Sigmoid colon (tissue), 4 donors: ENCODE measurements around the gene ZNF44.

ENCODE experiments used
- POLR2AphosphoS5 ChIP-seq, 4 donors: sonication (generic); formaldehyde crosslinking; IDR thresholded peaks; one replicate each; pipeline ENCODE4 v1.6.1; 2017; ENCODE audit warnings: antibody characterized with exemption in 4 of 4
- TF ChIP-seq, protein P1 (sequence below), 4 experiments: fragments of 450-650 bp in 3 of 4; fragments of 200-600 bp in 1 of 4; IDR thresholded peaks; one replicate each; pipeline ENCODE4 v1.5.1; 2016 to 2019; ENCODE audit warnings: antibody characterized with exemption in 4 of 4, mild to moderate bottlenecking in 3 of 4, moderate library complexity in 2 of 4

DNA sequence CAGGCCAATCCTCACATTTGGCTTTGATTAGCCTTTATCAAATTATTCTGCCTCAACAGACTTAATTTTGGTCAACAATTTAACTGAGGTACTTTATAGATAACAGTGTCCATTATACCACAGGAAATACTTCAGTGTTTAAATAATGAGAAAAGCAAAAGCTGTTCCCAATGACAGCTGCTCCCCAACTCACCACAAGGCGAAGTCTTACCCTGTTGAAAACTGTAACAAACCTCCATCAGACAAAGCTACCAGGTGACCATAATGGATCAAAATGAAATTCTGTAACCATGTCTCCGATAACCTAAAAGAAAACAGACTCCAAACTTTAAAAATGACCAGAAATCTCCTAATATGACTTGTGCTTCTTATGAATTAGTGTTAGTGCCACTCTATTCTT, 50.3 kb downstream of the ZNF44 start:
- TF ChIP-seq, protein P1, sequence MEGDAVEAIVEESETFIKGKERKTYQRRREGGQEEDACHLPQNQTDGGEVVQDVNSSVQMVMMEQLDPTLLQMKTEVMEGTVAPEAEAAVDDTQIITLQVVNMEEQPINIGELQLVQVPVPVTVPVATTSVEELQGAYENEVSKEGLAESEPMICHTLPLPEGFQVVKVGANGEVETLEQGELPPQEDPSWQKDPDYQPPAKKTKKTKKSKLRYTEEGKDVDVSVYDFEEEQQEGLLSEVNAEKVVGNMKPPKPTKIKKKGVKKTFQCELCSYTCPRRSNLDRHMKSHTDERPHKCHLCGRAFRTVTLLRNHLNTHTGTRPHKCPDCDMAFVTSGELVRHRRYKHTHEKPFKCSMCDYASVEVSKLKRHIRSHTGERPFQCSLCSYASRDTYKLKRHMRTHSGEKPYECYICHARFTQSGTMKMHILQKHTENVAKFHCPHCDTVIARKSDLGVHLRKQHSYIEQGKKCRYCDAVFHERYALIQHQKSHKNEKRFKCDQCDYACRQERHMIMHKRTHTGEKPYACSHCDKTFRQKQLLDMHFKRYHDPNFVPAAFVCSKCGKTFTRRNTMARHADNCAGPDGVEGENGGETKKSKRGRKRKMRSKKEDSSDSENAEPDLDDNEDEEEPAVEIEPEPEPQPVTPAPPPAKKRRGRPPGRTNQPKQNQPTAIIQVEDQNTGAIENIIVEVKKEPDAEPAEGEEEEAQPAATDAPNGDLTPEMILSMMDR (IDR thresholded peaks at IDR 0.05) = no peak
- no peak for TF ChIP-seq POLR2AphosphoS5 (IDR thresholded peaks at IDR 0.05)
